NCI-H345 treated with DMSO at 0.1 percent for 48 hours (cell line): Measurements from ENCODE around the gene LRRK1.

ENCODE experiments used
- DNase-seq: peaks from one replicate; lab custom pipeline; 2025; ENCODE audit not compliant: unreplicated experiment; lab: John Stamatoyannopoulos, UW

LRRK1 gene

GRCh38 chr15:100918690-100919480, at the start of gene LRRK1:
Gene LRRK1, plus strand, starts transcription at chr15:100919357. Its CDS starts 5,276 bp downstream, at chr15:100924633.
- peak; percentile 2 for DNase-seq

DNA sequence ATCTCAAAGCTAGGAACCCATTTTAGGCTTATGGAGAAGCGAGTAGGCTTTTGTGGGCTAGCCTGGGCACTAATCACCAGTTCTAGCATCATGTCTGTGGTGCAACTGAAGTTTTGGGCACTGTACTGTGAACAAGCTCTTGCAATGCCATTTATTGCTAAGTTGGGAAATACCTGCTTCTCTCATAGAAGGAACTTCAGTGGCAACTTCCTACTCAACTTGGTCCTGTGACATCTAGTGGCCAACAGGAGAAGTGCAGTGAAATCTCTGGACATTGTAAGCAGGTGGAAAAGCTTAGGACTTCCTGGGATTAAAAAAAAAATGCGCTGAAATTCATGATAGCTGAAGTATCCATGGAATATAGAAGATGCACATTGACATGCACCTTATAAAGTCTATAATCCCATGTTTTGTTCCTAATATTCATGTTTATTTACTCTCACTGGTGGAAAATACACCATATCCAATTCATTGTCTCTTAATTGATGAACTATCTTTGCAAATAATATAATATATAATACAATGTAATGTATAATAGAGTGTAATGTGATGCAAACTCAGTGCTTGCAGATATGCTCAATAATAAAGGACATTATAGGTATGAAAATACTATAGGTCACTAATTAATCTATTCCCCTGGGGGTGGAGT, 46.0 kb upstream of the LRRK1 start:
- peak; percentile 39 for DNase-seq

- DNase-seq: no peak
Observed at GRCh38 chr15:100875495-100875894, 43.7 kb upstream of the LRRK1 start.

GRCh38 chr15:100875976-100876375, 43.2 kb upstream of the LRRK1 start:
- no peak for DNase-seq

- DNase-seq: no peak
Observed at GRCh38 chr15:100877551-100877950, 41.6 kb upstream of the LRRK1 start.

GRCh38 chr15:100878130-100878529, 41.0 kb upstream of the LRRK1 start:
- DNase-seq: no peak

DNA sequence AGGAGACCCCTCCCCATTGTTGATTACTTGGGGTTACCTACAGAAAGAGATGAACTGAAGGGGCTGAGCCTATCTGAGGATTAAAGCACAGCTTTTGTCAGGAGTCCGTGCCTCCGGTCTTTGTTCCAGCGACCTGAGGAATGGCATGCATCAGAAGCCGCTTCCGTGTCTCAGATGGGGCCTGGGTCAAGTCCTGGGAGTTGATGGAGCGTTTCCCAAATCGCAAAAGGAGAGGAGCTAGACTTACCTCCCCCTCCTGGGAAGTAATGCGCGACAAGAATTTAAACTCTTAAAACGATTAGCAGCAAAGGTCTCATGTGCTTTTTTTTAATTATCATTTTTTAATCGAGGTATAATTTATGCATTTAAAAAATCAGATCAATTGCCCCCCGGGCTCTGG, 40.5 kb upstream of the LRRK1 start:
- no peak for DNase-seq

GRCh38 chr15:100879061-100879463, 40.1 kb upstream of the LRRK1 start:
- DNase-seq: no peak

DNA sequence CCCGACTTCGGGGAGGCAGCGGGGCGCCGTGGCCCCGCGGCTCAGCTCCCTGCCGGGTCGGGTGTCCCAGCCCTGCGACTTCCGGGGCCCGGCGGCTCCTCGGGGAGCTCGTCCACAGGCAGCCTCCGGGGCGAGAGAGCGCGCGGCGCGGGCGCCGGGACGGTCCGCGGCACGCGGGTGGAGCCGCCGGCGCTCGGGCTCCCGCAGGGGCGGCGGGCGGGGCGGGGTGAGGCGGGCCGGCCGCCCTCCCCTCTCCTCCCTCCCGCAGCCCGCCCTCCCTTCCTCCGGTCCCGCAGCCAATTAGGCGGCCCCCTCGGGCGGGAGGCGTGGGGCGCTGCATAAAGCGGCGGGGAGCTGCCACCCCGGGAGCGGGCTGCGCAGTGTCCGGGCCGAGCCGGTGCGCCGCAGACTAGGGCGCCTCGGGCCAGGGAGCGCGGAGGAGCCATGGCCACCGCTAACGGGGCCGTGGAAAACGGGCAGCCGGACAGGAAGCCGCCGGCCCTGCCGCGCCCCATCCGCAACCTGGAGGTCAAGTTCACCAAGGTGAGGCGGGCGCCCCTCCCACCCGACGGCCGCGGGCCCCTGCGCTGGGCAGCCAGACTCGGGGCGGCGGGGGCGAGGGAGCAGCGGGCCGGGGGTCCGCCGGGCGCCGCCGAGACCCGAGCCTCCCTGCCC, 39.6 kb upstream of the LRRK1 start, which contains the start of gene ALDH1A3:
Gene ALDH1A3 (plus strand): TSS at position 368 of the 675 bp plus-strand sequence. CDS start 77 bp downstream, at position 445.
- DNase-seq: no peak

DNA sequence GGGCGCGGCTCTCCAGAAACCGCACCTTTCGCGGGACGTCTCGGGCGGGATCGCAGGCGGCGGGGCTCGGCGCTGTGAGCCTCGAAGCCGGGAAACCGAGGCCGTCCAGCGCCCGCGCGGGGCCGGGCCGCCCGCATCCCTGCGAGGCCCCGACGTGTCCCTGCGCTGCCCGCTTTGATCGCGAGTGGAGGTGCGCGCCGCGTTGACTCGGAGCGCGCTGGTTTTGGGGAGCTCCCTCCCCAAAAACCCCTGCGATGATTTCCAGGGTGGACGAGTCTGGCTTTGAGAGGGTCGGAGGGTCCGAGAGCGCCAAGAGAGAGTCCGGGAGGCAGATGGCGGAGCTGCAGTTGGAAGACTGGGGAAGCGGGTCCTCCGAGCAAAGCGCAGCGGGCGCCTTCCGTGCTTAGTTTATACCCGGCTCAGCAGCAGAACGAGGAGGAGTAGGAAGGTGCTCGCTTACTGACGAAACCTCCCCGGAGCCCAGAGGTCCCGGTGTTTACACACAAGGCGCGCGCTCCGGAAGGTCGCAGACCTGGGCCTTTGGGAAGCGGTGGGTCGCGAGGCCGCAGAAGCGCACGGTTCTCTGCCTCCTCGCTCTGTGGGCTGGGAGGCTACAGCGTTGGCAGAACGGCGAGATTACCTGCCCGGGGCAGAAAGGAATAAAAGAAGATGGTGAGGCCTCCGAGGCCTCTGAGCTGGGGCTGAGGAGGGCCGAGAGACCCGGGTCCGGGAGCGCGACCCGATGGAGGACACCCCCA, 38.8 kb upstream of the LRRK1 start:
- DNase-seq: no peak

- DNase-seq: no peak
Observed at GRCh38 chr15:100880897-100881242, 38.3 kb upstream of the LRRK1 start.

DNA sequence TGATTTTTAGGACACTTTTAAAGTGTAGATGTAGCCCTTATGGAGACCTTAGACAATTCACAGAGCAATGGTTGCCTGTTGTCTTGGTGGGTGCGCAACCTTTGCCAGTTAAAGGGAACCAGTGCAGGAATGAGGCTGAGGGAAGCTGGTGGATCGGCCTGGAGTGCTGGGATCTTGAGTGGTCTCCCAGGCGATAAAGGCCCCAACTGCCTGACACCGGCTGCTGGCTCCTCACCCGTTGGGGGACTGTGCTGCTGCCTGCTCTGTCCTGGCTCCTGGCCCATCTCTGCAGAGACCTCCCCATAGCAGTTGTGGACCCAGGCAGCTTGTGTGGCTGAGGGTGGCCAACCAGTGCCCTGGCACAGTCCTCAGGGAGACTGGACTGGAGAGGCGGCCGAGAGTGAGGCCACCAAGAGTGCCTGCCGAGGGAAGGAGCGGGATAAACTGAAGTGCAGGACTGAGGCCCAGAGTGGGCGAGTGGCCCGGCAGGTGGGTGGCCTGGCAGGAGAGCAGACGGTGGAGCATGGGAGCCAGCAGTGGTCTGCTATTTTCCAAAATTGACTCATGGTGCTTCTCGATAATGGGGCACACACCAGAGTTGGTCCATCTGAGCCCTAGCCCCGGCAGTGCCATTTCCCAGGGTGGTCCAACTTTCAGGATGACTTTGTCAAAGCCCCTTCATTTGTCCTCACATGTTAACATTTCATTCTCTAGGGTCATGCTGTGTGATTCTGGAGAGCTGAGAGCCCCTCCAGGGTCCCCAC, 37.4 kb upstream of the LRRK1 start:
- no peak for DNase-seq

DNA sequence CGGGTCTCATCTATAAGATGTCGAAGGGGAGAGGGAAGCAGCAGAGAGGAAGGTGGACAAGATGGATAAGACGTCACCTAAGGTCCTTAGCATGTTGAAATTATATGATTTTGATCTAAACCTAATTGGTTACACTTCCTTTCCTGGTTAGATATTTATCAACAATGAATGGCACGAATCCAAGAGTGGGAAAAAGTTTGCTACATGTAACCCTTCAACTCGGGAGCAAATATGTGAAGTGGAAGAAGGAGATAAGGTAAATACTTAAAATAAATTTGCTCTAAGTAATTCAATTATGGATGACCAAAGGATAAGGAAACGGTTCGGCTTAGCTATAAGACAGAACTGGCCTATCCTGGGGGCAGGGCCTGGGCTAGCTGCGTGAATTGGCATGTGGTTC, 34.0 kb upstream of the LRRK1 start:
- DNase-seq: no peak

DNA sequence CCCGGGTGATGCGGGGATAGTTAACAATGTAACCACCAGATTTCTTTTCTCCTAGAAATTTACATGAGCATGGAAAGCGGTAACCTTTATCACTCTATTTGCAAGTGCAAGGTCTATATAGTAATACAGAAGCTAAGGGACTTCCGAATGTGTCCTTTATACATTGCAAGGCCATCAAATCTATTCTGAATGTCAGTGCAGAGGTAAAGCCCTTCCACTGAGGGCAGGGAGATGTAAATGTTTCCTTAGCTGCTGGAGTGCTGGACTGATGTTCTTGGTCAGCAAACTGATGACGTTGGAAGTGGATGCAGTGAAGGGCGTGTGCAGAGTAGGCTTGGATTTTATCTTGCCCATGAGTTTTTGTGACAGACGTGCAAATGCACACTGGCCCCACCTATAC, 33.3 kb upstream of the LRRK1 start:
- DNase-seq: no peak

GRCh38 chr15:100887211-100887913, 31.8 kb upstream of the LRRK1 start:
- no peak for DNase-seq

- DNase-seq: no peak
Observed at GRCh38 chr15:100889385-100890050, 29.6 kb upstream of the LRRK1 start.

DNA sequence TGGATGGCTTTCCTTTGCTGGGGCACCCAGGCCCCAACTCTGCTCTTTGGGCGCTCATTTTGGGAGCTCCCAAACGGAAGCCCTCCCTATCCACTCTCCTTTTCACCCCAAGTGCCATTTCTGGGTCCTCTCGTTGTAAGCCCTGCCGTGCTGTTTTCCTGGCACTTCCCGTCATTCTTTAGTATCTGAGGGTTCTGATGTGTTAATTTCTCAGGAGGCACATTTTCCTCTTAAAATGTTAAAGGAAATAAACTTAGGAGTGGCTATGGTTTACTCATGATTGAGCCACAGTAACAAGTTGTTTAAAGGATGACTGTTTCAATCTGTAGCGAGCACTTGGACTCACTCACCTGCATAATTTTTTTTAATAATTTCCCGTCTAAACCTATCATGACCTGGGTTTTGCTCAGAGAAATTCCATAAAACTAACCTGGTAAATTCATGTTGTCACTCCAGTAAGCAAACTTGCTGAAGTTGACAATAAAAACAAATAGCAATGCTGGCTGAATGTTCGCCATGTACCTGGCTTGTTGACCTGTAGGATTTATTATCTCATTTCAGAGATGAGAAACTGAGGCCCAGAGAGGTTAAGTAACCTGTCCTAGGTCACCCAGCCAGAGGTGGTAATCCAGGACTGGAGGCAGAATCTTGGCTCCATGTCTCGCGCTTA, 29.0 kb upstream of the LRRK1 start:
- no peak for DNase-seq

GRCh38 chr15:100890850-100891249, 28.3 kb upstream of the LRRK1 start:
- DNase-seq: no peak
